ENCODE data around the gene PLCG2.
"Not testable (repeated sequence)": the region's sequence is repeated elsewhere in the genome, so short reads cannot be mapped to it uniquely, and the experiment has no call there.

Gene PLCG2

GRCh38 chr16:81790277-81790676 is 11.2 kb downstream of the PLCG2 start:
- no peak for DNase-seq (ENCODE audit: low read depth in 2 of 2)

GRCh38 chr16:81790830-81791435 is 11.8 kb downstream of the PLCG2 start:
- DNase-seq (ENCODE audit: low read depth in 2 of 2): no peak

DNA sequence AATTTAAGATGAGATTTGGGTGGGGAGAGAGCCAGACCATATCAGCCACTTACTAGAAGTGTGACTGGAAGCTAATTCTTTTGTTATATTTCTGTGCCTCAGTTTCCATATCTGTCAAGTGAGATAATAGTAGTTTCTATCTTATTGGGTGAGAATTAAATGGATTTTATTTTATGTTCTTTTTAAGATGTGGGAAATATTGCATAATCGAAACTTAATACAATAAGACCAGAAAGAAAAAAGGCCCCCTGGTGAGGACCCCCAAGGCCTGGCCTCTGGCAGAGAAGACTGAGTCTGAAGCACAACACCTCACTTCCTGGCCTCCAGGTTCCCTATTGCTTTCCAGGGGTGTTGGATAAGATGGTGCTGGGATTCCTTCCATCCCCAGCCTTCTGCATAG is 13.7 kb downstream of the PLCG2 start:
- no peak for DNase-seq (ENCODE audit: low read depth in 2 of 2)

GRCh38 chr16:81795193-81795592 is 16.1 kb downstream of the PLCG2 start:
- DNase-seq (ENCODE audit: low read depth in 2 of 2): no peak

DNA sequence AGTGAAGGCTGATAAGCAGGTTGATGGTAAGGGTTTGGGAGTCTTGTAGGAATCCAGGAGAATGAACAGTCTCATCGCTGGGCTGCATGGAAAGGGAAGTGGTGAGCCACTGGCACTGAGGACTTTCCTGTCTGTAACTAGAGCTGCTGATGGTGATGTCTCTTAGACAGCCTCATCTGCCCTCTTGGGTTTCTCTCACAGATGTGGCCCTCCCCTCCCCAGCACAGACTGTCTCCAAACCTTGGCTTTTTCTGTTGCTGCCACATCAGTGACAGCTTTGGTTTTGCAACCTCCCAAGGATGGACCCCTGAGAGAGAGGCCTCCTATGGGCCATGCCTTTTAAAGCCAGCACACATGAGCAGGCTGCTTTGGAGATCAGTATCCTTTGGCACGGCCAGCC is 16.9 kb downstream of the PLCG2 start:
- no peak for DNase-seq (ENCODE audit: low read depth in 2 of 2)

GRCh38 chr16:81796583-81797346 is 17.7 kb downstream of the PLCG2 start:
- no peak for DNase-seq (ENCODE audit: low read depth in 2 of 2)

DNA sequence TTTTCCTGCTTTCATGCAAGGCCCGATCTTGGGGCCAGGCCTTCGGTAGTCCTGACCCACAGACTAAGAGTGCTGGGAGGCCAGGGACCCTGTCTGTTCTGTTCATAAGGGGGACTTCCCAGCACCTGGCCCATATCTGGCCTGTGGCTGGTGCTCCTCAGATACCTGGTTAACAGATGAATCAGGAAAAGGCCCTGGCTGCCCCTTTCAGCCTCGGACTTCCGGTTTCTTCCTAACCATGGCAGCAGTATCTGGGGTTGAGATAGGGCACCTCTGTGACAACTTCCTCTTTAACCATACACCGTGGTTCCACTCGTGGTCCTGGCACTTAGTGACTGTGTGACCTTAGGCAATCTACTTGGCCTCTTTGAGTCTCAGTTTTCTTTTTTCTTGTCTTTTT is 18.4 kb downstream of the PLCG2 start:
- no peak for DNase-seq (ENCODE audit: low read depth in 2 of 2)

DNA sequence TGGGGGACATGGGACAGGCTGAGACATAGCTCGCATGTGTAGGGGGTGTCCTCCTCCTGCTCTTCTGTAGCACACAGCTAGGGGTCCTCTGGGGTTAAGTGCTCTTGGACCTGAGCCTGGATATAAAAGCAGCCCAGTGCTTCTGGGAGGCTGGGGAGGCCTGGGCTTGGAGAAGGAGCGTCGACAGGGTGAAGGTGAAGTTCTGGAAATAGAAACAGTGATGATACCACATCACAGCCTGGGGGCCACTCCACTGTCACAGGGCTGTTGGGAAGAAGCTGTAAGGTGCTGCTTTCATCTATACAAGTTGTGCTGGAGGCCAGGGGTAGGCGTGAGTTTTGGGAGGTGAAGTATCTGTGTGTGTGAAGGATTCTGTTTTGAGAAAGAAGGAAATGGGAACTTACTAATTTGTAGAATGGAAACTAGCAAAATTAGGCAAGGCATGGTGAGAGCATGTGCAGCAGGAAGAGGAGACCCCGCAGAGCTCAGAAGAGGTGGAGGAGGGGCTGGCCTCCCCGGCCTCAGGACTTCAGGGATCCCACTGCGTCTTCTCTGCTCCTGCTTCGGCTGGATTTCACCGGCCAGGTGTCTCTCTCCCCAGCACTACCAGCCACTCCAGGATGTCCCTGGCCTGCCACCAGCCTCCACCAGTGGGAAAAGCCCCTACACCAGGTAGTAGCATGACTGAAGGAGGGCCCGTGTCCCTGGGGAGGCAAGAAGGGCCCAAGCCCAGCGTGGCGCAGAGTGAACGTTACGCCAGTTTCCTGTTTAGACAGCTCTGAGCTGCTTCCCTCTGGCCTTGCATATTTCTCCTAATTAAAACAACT is 19.4 kb downstream of the PLCG2 start:
- DNase-seq (ENCODE audit: low read depth in 2 of 2): peak in 1 of 2 experiments; percentile 10

DNA sequence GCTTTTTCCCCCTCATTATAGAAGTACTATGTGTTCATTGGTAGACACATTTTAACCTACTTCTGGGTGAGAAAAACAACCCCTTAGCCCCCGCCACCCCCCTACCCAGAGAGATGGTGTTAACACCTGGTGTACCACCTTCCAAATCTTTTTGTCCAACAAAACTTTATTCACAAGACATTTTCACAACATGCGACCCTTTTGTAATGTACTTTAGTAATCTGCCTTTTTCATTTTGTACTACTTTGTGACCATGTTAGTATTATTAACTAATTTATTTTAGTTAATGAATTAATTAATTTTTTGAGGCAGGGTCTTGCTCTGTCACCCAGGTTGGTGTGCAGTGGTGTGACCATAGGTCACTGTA is 20.0 kb downstream of the PLCG2 start:
- DNase-seq (ENCODE audit: low read depth in 2 of 2): no peak

GRCh38 chr16:81801724-81802123 is 22.6 kb downstream of the PLCG2 start:
- not testable (repeated sequence) for DNase-seq (ENCODE audit: low read depth in 2 of 2)

- DNase-seq (ENCODE audit: low read depth in 2 of 2): no peak
These were observed 24.2 kb downstream of the PLCG2 start for GRCh38 chr16:81803332-81803731.

DNA sequence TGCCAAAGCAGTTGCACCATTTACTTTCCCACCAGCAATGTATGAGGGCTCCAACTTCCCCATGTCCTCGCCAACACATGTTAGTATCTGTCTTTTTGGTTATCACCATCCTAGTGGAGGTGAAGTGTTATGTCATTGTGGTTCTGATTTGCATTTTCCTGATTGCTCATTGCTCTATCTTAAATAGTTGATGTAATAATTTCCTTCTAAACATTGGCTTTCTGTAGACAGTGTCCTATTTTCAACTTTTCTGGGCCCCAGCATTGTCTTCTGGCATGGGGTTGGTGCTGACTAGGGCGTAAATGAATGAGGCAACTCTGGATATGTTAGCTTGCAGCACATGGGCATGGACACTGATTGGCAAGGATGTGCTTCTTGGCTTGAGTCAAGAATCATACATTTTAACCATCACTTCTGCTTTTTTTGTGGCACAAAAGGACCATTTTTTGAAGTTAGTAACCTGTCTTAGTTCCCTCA is 25.1 kb downstream of the PLCG2 start:
- no peak for DNase-seq (ENCODE audit: low read depth in 2 of 2)

DNA sequence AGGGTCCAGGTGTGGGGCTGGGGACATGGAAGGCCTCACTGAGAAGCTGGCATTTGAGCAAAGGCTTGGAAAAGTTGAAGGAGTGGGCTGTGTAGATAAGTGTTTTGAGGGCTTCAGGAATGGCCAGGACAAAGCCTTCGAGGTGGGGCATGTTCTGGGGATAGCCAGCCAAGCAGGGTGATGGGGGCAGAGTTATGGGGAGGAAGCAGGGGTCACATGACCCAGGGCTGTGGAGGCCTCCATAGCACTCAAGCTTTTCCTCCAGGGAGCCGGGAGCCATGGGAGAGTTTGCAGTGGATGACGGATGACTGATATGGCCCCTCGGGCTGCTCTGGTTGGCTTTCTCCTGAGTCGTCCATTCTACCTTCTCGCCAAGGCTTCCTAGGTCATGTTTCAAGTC is 27.6 kb downstream of the PLCG2 start:
- no peak for DNase-seq (ENCODE audit: low read depth in 2 of 2)

GRCh38 chr16:81807767-81808358 is 28.8 kb downstream of the PLCG2 start:
- no peak for DNase-seq (ENCODE audit: low read depth in 2 of 2)

DNA sequence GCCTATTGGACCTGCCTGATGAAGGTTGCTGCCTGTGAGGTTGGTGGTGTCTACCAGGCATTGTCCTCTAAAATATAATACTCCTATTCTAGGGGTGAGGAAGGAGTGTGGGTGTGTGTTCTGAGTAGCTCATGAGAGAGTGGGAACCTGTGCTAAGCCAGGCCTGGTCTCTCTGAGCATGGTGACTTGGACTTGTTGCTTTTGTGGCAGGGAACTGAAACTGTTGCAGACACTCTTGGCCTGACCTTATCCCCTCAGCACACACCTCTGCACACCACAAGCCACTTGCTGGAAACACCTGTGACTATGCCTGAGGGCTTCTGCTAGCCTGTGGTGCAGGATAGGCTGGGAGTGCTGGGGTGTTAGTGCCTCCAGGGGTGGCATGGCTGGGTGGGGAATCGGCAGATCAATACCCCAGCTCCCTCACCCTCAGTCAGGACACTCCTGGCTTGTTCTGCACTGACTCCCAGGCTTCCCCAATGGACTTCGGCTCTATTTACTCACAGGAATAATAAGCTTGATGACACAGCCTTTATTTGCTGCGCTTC is 29.9 kb downstream of the PLCG2 start:
- no peak for DNase-seq (ENCODE audit: low read depth in 2 of 2)

DNA sequence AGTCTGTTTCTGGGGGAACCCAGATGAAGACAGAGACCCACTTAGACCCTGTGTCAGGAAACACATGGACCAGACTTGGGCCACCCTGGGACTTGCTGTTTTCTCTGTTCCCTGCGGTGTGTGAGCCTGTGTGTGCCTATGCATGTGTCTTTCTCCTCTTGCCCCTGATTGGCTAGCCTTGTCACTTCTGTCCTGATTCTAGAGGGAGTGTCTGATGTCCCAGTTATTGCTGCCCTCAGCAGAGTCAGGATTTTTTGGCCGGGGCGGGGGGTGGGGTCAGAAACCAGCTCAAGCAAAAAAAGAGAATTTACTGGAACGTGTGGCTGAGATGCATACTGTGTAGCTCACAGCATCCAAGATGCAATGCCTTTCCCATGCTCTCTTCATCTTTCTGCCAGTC is 30.5 kb downstream of the PLCG2 start:
- DNase-seq (ENCODE audit: low read depth in 2 of 2): no peak

DNA sequence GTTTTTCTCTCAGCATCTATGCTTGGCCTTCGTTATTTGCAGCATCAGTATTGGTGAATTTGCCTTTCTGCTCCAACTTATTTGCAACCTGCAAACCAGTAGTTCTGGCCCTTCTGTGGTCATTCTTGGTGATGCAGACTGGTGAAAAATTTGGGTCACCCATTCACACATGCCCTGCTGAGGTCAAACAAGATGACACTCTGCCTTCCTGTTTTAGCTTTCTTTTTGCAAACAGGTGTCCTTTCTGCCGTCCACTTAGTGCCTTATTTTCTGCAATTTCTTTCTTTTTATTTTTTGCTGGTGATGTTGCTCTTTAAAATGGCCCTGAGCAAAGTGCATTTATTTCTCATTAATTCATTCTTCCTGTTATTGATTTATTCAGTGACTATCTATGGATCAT is 31.3 kb downstream of the PLCG2 start:
- DNase-seq (ENCODE audit: low read depth in 2 of 2): no peak

DNA sequence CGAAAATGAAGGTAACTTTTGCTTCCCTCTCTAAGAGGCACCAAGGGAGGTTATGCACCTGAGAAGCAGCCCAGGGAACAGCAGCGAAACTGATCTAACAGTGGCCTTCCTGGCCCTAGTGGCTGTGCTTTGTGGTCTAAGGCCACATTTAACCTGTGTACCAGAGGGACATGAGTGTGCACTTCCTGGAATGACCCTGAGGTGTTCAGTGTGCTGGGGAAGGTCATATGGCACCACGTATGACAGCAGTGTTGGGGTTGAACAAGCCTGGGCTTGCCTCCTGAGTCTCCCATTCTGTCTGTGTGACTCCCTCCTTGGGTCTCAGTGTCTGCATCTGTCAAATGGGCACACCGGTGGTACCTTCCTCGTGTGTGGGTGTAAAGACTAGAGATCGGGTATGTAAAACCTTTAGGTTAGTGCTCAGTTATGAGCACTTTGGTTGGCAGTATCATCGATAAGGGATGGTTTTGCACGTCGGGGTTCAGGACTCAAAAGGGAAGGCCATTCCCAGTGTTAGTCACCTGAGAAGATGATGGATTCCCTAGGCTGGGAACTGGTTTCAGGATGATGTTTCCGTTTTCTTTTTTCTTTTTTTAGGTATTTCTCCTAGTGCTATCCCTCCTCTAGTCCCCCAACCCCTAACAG is 31.9 kb downstream of the PLCG2 start:
- DNase-seq (ENCODE audit: low read depth in 2 of 2): no peak

- DNase-seq (ENCODE audit: low read depth in 2 of 2): no peak
These were observed 34.6 kb downstream of the PLCG2 start for GRCh38 chr16:81813648-81814047.

DNA sequence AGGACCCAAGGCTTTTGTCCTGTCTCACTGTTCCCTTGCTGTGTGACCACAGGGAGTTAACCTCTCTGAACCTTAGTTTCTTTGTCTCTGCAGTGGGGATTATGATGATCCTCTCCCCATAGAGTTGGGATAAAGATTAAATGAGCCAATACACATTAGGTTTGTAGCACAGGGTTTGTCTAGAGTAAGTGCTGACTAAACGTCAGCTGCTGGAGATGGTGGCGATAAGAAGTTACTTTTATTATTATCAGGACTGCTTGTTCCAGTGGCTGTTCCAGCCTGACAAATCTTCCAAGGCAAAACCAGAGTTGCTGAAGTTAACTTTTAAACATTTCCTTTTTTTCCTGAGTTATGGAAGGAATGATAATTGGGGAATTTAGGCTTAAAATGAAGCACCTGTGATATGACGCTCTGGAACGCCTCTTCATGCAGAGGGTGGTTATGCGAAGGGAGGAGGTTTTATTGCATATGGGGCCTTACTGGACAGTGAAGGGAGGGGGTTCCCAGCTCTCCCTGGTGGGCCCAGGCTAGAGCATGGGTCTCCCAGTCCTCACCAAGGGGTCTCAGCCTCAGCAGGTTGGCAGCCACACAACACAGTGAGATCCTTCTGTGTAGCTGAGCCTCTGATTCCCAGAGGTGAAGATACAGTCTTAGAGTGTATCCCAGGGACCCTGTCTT is 35.8 kb downstream of the PLCG2 start:
- DNase-seq (ENCODE audit: low read depth in 2 of 2): no peak

DNA sequence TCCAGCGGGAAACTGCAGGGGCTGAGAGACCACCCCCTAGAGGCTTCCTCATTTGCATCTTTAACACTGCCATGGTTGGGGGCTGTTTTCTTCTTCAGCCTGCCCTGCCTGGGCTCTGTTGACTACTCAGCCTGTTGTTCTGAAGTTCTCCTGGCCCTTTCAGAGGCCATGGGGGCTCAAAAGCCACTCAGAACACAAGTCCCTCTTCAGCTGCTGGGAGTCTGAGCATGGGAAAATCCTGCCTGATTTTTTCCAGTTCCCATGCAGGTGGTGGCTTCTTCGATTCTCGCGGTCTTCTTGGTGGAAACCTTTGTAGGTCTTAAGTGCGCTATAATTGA is 36.3 kb downstream of the PLCG2 start:
- DNase-seq (ENCODE audit: low read depth in 2 of 2): no peak
